Motor neuron (in vitro differentiated cells): ENCODE results near the gene SCP2. TPM values are rescaled to one million over a fixed set of nuclear protein-coding genes. Genes with fewer than 3 reads are reported as not detected.

ENCODE experiments used
- ATAC-seq, 8 experiments: fragments of 200-7000 bp; cut with Tn5 transposase; replicated peaks in 6 of 8; 2 replicates each; pipeline ENCODE4 v1.8.0; 2021; ENCODE audit warnings: mild to moderate bottlenecking in 8 of 8, moderate library complexity in 8 of 8
- H3K27ac ChIP-seq, 2 donors: fragments of 250-450 bp; sonication (Bioruptor Pico); 2 replicates each; pipeline ENCODE4 v1.9.0; 2021; ENCODE audit warnings: antibody characterized with exemption in 2 of 2, mild to moderate bottlenecking in 2 of 2, moderate library complexity in 1 of 2
- H3K4me1 ChIP-seq, 2 donors: fragments of 250-450 bp; sonication (Bioruptor Pico); replicated peaks in 1 of 2; 2 replicates each; pipeline ENCODE4 v1.6.1; 2021; ENCODE audit warnings: antibody characterized with exemption in 2 of 2, mild to moderate bottlenecking in 2 of 2, moderate library complexity in 1 of 2
- H3K4me3 ChIP-seq, 5 donors: fragments of 250-450 bp; sonication (Bioruptor Pico); 2 replicates each; pipeline ENCODE4 v1.9.0; 2021; ENCODE audit warnings: antibody characterized with exemption in 5 of 5, mild to moderate bottlenecking in 5 of 5, moderate library complexity in 4 of 5
- WGBS, 10 experiments: fragments of 450-650 bp; shearing (Covaris generic); methylation state at CpG; one replicate each; pipeline ENCODE4 v1.0.0; 2022; 5-methylcytosine and 5-hydroxymethylcytosine counted together
- in situ Hi-C, 9 experiments: fragments of 400-800 bp; cut with MboI; loops; one replicate each; pipeline ENCODE4 v1.15.0; 2021; ENCODE audit warnings: low sequenced_read_pairs in 9 of 9, low pct_unique_long_range_greater_than_20kb in 2 of 9; ENCODE audit not compliant: unreplicated experiment in 9 of 9
- total RNA-seq, 8 experiments: library from RNA; unstranded; fragments of 300-600 nt; gene quantifications; 2 replicates each; pipeline versions ENCODE4 v1.2.3 to v1.2.4, GENCODE V29; 2022

Gene SCP2
- total RNA-seq, 8 experiments from 2014 or later = 79.6 to 193 (median 95.2) TPM

DNA sequence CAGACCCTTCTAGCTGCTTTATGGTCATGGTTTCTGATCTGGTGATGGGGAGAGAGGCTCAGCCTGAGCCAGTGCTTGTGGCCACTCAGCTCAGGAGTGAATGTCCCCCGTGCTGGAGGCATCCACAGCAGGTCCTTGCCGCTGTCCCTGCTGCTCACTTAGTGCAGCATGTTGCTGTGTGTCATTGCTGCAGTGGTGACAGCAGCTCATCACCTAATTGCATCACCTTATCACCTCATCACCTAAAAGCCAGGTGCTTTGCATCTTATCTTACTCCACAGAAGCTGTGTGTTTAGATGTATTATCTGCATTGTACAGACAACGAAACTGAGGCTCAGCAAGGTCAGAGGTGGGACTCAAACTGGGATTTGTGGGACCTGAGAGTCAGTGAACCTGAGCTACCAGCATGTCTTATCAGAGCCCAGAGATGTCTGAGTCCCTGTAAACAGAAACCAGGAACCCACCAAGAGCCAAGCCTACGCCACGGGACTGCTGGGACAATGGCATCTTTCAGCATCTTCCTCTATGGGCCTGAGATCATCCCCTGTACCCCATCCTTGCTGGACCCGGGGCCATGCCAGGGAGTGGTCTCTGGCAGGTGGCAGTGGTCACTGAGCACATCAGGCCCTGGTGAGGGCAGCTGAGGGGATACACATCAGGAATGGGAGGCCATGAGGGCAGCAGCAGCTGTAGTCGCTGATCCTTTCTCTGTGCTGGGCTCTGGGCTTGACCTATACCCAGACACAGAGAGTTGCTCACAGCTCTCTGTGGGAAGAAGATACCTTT is 141.4 kb downstream of the SCP2 start:
- ATAC-seq = peak in 2 of 8 experiments; percentile 34 to 45
- Histone ChIP-seq H3K4me3 (no peak overlapping the region), H3K4me1 (peaks cover 0 to under 1% of the 10 kb centered on the region in 2 donors), H3K27ac (no peak overlapping the region)
- 85 to 100% (median 94%) methylated on average over 1 to 6 of the region's 7 CpGs; no CpG with 5 or more reads in 5 of the 10 experiments for WGBS, 10 experiments
- in situ Hi-C loops = loop anchor here in 1 of 9 experiments (25.0 kb wide), 1 partner anchor 119 kb away; the partner anchor contains the start of gene CPT2

DNA sequence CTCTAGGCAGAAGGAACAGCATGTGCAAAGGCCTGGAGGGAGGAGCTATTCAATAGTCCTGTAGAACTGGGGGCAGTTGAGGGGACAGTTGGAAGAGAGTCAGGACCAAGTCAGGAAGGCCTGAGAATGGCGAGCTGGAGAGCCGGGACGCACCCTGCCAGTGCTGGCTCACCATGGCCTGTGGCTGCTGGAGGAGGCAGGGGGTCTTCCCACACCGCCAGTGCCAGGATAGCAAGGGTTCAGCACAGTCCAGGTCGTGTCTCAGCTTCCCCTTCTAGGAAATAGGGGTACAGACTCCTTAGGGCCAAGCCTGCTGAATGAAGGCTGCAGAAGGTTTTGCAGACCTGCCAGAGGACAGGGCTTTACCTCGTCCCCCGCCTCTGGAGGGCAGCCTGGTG is 142.2 kb downstream of the SCP2 start:
- WGBS, 10 experiments = 60 to 100% (median 81%) methylated on average over 1 to 5 of the region's 7 CpGs; no CpG with 5 or more reads in 6 of the 10 experiments
- H3K27ac ChIP-seq = no peak overlapping the region
- ATAC-seq = peak in 1 of 8 experiments; percentile 4
- in situ Hi-C loops = loop anchor here in 1 of 9 experiments (25.0 kb wide), 1 partner anchor 118 kb away; the partner anchor contains the start of gene CPT2
- peaks cover 6 to 7% of the 10 kb centered on the region in 2 donors for H3K4me1 ChIP-seq
- no peak overlapping the region for H3K4me3 ChIP-seq

- WGBS, 10 experiments = 60 to 93% (median 90%) methylated on average over 2 to 15 of the region's 31 CpGs; no CpG with 5 or more reads in 4 of the 10 experiments
- no peak overlapping the region for H3K27ac ChIP-seq
- H3K4me1 ChIP-seq = peaks cover 7 to 8% of the 10 kb centered on the region in 2 donors
- ATAC-seq = peak in 1 of 8 experiments; percentile 6
- in situ Hi-C loops = loop anchor here in 1 of 9 experiments (25.0 kb wide), 1 partner anchor 118 kb away; the partner anchor contains the start of gene CPT2
- no peak overlapping the region for H3K4me3 ChIP-seq
These were observed 142.7 kb downstream of the SCP2 start for GRCh38 chr1:53069663-53070327.

DNA sequence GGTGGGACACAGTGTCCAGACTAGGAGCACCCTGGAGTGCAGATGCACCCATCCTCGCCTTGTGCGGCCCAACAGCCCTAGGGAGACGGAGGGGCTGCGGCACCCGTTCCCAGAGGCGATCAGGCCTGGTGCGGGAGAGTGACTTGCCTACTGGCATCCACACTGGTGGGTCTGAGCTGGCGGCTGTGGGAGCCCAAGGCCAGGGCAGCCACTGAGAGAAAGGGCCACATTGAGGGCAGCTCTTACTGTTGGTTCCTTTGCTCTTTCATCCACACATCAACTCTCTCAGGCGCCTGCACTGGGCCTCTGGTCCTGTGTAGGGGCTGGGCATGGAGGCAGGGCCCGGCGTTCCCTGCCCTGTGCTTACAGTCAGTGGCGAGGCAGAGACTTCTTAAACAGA is 143.5 kb downstream of the SCP2 start:
- no peak for ATAC-seq
- in situ Hi-C loops = loop anchor here in 1 of 9 experiments (25.0 kb wide), 1 partner anchor 117 kb away; the partner anchor contains the start of gene CPT2
- Histone ChIP-seq H3K4me3 (no peak overlapping the region), H3K4me1 (peaks cover 7 to 8% of the 10 kb centered on the region in 2 donors), H3K27ac (no peak overlapping the region)
- 87 to 100% (median 95%) methylated on average over 1 to 11 of the region's 12 CpGs; no CpG with 5 or more reads in 4 of the 10 experiments for WGBS, 10 experiments

- Histone ChIP-seq H3K27ac (no peak overlapping the region), H3K4me3 (no peak overlapping the region), H3K4me1 (peaks cover 7 to 8% of the 10 kb centered on the region in 2 donors)
- 60 to 92% (median 67%) methylated on average over 1 to 11 of the region's 17 CpGs; no CpG with 5 or more reads in 3 of the 10 experiments for WGBS, 10 experiments
- in situ Hi-C loops = loop anchor here in 1 of 9 experiments (25.0 kb wide), 1 partner anchor 116 kb away; the partner anchor contains the start of gene CPT2
- ATAC-seq = no peak
These were observed 144.2 kb downstream of the SCP2 start for GRCh38 chr1:53071167-53071865.

- Histone ChIP-seq H3K4me3 (no peak overlapping the region), H3K27ac (no peak overlapping the region), H3K4me1 (peaks cover 7 to 8% of the 10 kb centered on the region in 2 donors)
- WGBS, 10 experiments = 62 to 100% (median 96%) methylated on average over 1 of the region's 1 CpG
- in situ Hi-C loops = loop anchor here in 1 of 9 experiments (25.0 kb wide), 1 partner anchor 115 kb away; the partner anchor contains the start of gene CPT2
- ATAC-seq = no peak
These were observed 144.8 kb downstream of the SCP2 start for GRCh38 chr1:53071915-53072314.

- Histone ChIP-seq H3K27ac (no peak overlapping the region), H3K4me3 (no peak overlapping the region), H3K4me1 (peaks cover 7 to 8% of the 10 kb centered on the region in 2 donors)
- ATAC-seq = no peak
- WGBS, 10 experiments = 67 to 100% (median 90%) methylated on average over 1 to 7 of the region's 7 CpGs; no CpG with 5 or more reads in 1 of the 10 experiments
- in situ Hi-C loops = loop anchor here in 1 of 9 experiments (25.0 kb wide), 1 partner anchor 114 kb away; the partner anchor contains the start of gene CPT2
These were observed 146.2 kb downstream of the SCP2 start for GRCh38 chr1:53073287-53073686.

GRCh38 chr1:53073868-53074311 is 146.8 kb downstream of the SCP2 start:
- ATAC-seq = peak in 5 of 8 experiments; percentile 39 to 68 (median 60)
- peak overlapping the region in 1 of 2 donors; percentile 9 for H3K27ac ChIP-seq
- WGBS, 10 experiments = 14 to 100% (median 73%) methylated on average over 1 to 8 of the region's 10 CpGs; no CpG with 5 or more reads in 4 of the 10 experiments
- in situ Hi-C loops = loop anchor here in 1 of 9 experiments (25.0 kb wide), 1 partner anchor 113 kb away; the partner anchor contains the start of gene CPT2
- peaks cover 7 to 8% of the 10 kb centered on the region in 2 donors for H3K4me1 ChIP-seq
- H3K4me3 ChIP-seq = no peak overlapping the region

DNA sequence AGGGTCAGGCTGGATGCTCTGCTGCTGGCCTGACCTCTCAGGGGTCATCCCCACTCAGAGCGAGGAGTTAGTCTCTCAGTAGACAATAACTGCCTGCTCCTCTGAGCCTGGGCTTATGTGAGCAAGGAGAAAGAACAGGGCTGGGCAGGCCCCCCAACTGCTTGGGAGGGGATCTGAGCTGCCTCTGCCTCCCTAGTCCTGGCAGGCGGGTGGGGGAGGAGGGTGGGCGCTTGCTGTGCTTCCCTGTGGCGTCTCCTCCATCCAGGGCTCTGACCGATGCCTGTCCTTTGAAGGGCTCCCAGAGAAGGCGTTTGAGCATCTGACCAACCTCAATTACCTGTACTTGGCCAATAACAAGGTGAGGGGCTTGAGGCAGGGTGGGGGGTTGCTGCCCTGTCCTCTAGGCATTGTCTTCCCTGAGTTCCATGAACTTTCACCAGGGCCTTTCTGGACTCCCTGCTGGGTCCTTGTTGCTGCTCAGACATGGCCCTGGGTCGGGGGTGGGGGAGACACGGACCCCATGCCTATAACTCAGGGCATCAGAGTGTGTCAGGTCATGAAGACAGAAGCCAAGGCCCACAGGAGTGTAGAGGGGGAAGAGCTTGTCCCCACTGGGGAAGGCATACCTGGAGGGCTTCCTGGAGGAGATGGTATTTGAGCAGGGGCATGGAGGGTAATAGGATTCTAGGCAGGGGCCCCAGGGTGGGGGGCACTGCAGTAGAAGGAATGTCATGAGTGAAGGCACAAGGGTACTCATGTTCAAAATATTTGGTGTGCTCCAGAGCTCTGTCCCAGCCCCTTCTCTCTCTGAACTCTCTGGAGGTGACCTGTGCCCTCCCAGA is 147.5 kb downstream of the SCP2 start:
- in situ Hi-C loops = loop anchor here in 1 of 9 experiments (25.0 kb wide), 1 partner anchor 113 kb away; the partner anchor contains the start of gene CPT2
- peak in 2 of 8 experiments; percentile 12 to 25 for ATAC-seq
- H3K27ac ChIP-seq = peak overlapping the region in 1 of 2 donors; percentile 9
- 79 to 80% (median 80%) methylated on average over 1 to 5 of the region's 8 CpGs; no CpG with 5 or more reads in 7 of the 10 experiments for WGBS, 10 experiments
- no peak overlapping the region for H3K4me3 ChIP-seq
- peaks cover 7 to 8% of the 10 kb centered on the region in 2 donors for H3K4me1 ChIP-seq

- in situ Hi-C loops = no loop called here
- 100% methylated on average over 1 to 4 of the region's 4 CpGs; no CpG with 5 or more reads in 4 of the 10 experiments for WGBS, 10 experiments
- no peak overlapping the region for H3K27ac ChIP-seq
- peaks cover 7 to 8% of the 10 kb centered on the region in 2 donors for H3K4me1 ChIP-seq
- ATAC-seq = no peak
- no peak overlapping the region for H3K4me3 ChIP-seq
These were observed 148.1 kb downstream of the SCP2 start for GRCh38 chr1:53075206-53075605.

DNA sequence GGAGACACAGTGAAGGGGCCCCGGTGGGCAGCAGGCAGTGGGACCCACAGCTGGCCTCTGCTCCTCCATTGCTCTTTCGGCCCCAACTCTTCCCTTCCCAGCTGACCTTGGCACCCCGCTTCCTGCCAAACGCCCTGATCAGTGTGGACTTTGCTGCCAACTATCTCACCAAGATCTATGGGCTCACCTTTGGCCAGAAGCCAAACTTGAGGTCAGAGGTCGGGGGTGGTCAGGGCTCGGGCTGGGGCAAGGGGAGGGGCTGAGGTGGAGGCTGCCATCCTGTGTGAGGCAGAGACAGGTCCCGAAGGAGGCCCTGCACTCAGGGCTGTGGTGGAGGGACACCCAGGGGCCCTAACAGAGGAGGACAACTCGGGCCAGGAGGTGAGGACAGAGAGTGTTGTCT is 148.7 kb downstream of the SCP2 start:
- in situ Hi-C loops = no loop called here
- WGBS, 10 experiments = 65 to 100% (median 90%) methylated on average over 2 to 4 of the region's 8 CpGs; no CpG with 5 or more reads in 5 of the 10 experiments
- no peak for ATAC-seq
- Histone ChIP-seq H3K27ac (no peak overlapping the region), H3K4me3 (no peak overlapping the region), H3K4me1 (peaks cover 7 to 8% of the 10 kb centered on the region in 2 donors)
